Stimulated activated effector memory CD8-positive, alpha-beta T cell treated with anti-CD3 and anti-CD28 coated beads, Interleukin-12 subunit alpha, Interleukin-12 subunit beta, amount 100 ng/mL, for 72 hours (primary cell): ENCODE measurements around the gene RACK1.

Experiments
- ATAC-seq: fragments of 150-1000 bp; cut with Tn5 transposase; 2 replicates; pipeline ENCODE4 v1.10.0; 2021
- DNase-seq, 2 donors: peaks; one replicate each; pipeline ENCODE4 v3.0.0; 2021 to 2022; ENCODE audit warnings: low spot score in 2 of 2
- H3K27ac Mint-ChIP-seq: one replicate; pipeline ENCODE4 v1.8.0; 2022; ENCODE audit warnings: mild to moderate bottlenecking, mixed read lengths
- H3K36me3 Mint-ChIP-seq: one replicate; pipeline ENCODE4 v1.8.0; 2022; ENCODE audit warnings: mild to moderate bottlenecking, mixed read lengths
- H3K4me1 Mint-ChIP-seq: one replicate; pipeline ENCODE4 v1.8.0; 2022; ENCODE audit warnings: mixed read lengths
- H3K4me3 Mint-ChIP-seq: one replicate; pipeline ENCODE4 v1.8.0; 2022; ENCODE audit warnings: mild to moderate bottlenecking, mixed read lengths
- H3K9me3 Mint-ChIP-seq: one replicate; pipeline ENCODE4 v1.8.0; 2022; ENCODE audit warnings: mixed read lengths

RACK1 gene

GRCh38 chr5:181265092-181265671, 21.5 kb upstream of the RACK1 start:
- DNase-seq (no peak), ATAC-seq (no peak)
- Mint-ChIP-seq H3K36me3 (peaks cover 24% of the 10 kb centered on the region), H3K9me3 (no peaks in the 10 kb centered on the region), H3K27ac (no peak overlapping the region), H3K4me3 (no peak overlapping the region), H3K4me1 (peaks cover 9% of the 10 kb centered on the region)

DNA sequence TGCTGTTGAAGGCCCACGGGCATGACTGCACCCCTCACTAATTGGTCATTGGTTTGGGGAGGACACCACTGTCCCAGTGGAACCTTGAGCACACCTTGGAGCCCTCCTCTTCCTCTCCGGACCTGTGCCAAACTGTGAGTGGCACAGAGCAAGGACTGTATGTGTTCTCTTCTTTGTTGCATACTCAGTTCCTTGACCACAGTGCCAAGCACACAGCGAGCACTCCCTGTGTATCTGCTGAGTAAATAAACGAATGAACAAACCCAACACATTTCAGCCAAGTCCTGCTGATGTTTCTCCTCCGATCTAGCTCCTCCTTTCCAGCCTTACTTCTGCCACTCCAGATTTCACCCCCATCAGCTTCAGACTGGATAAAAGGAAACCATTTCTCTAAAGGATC, 19.9 kb upstream of the RACK1 start:
- Mint-ChIP-seq H3K9me3 (no peaks in the 10 kb centered on the region), H3K36me3 (peaks cover 24% of the 10 kb centered on the region), H3K27ac (peak overlapping the region; percentile 96), H3K4me3 (peak overlapping the region; percentile 97), H3K4me1 (peaks cover 18% of the 10 kb centered on the region)
- ATAC-seq (no peak), DNase-seq (no peak)

GRCh38 chr5:181261320-181262049, 17.8 kb upstream of the RACK1 start:
- ATAC-seq (peak; percentile 74), DNase-seq (peak; percentile 67 to 92)
- Mint-ChIP-seq H3K36me3 (peaks cover 45% of the 10 kb centered on the region), H3K9me3 (no peaks in the 10 kb centered on the region), H3K4me3 (peak overlapping the region; percentile 97), H3K27ac (peak overlapping the region; percentile 96), H3K4me1 (peaks cover 24% of the 10 kb centered on the region)

- H3K27ac Mint-ChIP-seq = peak within 1 kb of the TSS; percentile 96
- peaks cover 51% of the 10 kb centered on the region for H3K36me3 Mint-ChIP-seq
- H3K9me3 Mint-ChIP-seq = no peaks in the 10 kb centered on the region
- H3K4me3 Mint-ChIP-seq = peak within 1 kb of the TSS; percentile 97
- ATAC-seq (peak; percentile 94), DNase-seq (peak; percentile 85 to 94)
- peaks cover 29% of the 10 kb centered on the region for H3K4me1 Mint-ChIP-seq
Observed at GRCh38 chr5:181260720-181261319, 17.1 kb upstream of the RACK1 start, which contains the start of gene TRIM52. TRIM52 (minus strand) TSS chr5:181261143; CDS start chr5:181260813, 330 bp downstream.

GRCh38 chr5:181259974-181260719, 16.4 kb upstream of the RACK1 start:
- peaks cover 32% of the 10 kb centered on the region for H3K4me1 Mint-ChIP-seq
- peak overlapping the region; percentile 97 for H3K4me3 Mint-ChIP-seq
- peak overlapping the region; percentile 96 for H3K27ac Mint-ChIP-seq
- peaks cover 58% of the 10 kb centered on the region for H3K36me3 Mint-ChIP-seq
- ATAC-seq = no peak
- H3K9me3 Mint-ChIP-seq = no peaks in the 10 kb centered on the region
- no peak for DNase-seq

- Mint-ChIP-seq H3K4me1 (peaks cover 38% of the 10 kb centered on the region), H3K36me3 (peaks cover 64% of the 10 kb centered on the region), H3K9me3 (no peaks in the 10 kb centered on the region), H3K27ac (peak overlapping the region; percentile 96), H3K4me3 (peak overlapping the region; percentile 97)
- no peak for ATAC-seq
- no peak for DNase-seq
Observed at GRCh38 chr5:181259283-181259682, 15.6 kb upstream of the RACK1 start.

- Mint-ChIP-seq H3K9me3 (no peaks in the 10 kb centered on the region), H3K36me3 (peaks cover 64% of the 10 kb centered on the region), H3K27ac (peak overlapping the region; percentile 37), H3K4me1 (peaks cover 44% of the 10 kb centered on the region), H3K4me3 (peak overlapping the region; percentile 97)
- no peak for ATAC-seq
- DNase-seq = no peak
Observed at GRCh38 chr5:181258576-181258975, 14.9 kb upstream of the RACK1 start.

- peak overlapping the region; percentile 23 for H3K27ac Mint-ChIP-seq
- DNase-seq (no peak), ATAC-seq (no peak)
- no peak overlapping the region for H3K4me3 Mint-ChIP-seq
- peaks cover 77% of the 10 kb centered on the region for H3K36me3 Mint-ChIP-seq
- H3K9me3 Mint-ChIP-seq = no peaks in the 10 kb centered on the region
- peaks cover 54% of the 10 kb centered on the region for H3K4me1 Mint-ChIP-seq
Observed at GRCh38 chr5:181255836-181256578, 12.3 kb upstream of the RACK1 start.

- H3K4me3 Mint-ChIP-seq = no peak overlapping the region
- DNase-seq (no peak), ATAC-seq (no peak)
- H3K27ac Mint-ChIP-seq = no peak overlapping the region
- no peaks in the 10 kb centered on the region for H3K9me3 Mint-ChIP-seq
- peaks cover 54% of the 10 kb centered on the region for H3K4me1 Mint-ChIP-seq
- peaks cover 80% of the 10 kb centered on the region for H3K36me3 Mint-ChIP-seq
Observed at GRCh38 chr5:181255276-181255675, 11.6 kb upstream of the RACK1 start.

DNA sequence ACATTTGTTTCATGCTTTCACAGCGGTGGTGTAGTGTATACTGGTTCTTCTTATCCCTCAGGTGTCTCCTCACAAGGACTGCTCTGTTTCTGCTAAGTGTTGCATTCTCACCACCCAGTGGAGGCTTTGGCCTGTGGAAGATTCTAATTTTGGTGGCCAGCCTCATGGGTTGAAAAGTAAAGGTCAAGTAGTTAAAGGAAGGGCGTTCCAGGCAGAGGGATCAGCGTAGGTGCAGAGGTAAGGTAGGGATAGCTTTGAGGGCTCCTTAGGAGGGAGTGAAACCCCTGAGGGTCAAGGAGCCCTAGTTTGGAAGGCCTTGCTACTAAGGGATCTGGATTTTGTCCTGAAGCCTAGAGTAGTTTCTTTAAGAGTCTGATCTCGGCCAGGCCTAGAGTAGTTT, 4.6 kb upstream of the RACK1 start:
- DNase-seq (no peak), ATAC-seq (no peak)
- Mint-ChIP-seq H3K4me3 (peak overlapping the region; percentile 97), H3K27ac (peak overlapping the region; percentile 100), H3K4me1 (peaks cover 67% of the 10 kb centered on the region), H3K9me3 (no peaks in the 10 kb centered on the region), H3K36me3 (peaks cover 95% of the 10 kb centered on the region)

GRCh38 chr5:181246276-181247049, 2.8 kb upstream of the RACK1 start:
- H3K9me3 Mint-ChIP-seq = no peaks in the 10 kb centered on the region
- peak; percentile 68 to 91 for DNase-seq
- peak overlapping the region; percentile 100 for H3K27ac Mint-ChIP-seq

DNA sequence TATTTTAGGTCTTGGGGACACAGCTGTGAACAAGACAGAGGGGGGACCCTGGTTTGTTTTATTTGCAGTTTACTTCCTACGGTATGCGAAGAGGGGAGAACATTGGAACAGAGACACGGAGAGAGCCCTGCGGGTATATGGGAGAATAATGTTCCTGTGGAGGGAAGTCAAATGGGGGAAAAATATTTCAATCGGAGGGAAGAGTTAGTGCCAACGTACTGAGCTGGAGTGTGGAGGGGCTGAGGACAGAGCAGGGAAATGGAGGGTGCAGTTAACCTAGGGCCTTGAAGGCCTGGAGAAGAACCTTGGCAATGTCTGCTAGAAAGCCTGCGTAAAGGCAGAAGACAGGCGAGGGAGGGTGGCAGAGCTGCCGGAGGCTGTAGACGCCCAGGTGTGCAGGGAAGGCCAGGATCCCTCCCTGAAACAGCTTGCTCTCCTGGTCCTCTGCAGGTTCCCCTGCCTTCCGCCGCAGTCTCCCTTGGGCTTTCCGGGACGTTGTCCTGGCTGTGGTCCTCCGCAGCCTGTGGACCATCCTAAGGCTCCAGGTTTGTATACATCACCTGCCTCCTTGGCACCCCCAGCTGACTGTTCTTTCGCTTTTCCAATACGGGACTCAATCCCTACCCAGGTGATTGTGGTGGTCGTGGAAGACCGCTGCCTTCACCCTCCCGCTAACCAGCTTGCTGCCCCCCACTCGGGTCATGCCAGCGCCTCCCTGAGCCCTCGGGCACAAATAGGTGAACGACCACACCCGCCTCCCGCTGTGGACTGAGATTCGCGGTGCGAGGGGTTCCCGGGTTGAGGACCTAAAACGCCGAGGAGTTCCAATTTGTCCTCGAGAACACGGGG, 1.9 kb upstream of the RACK1 start:
- DNase-seq (no peak), ATAC-seq (peak; percentile 0)
- Mint-ChIP-seq H3K27ac (peak overlapping the region; percentile 100), H3K36me3 (peaks cover 98% of the 10 kb centered on the region), H3K4me3 (peak overlapping the region; percentile 97), H3K9me3 (no peaks in the 10 kb centered on the region), H3K4me1 (peaks cover 71% of the 10 kb centered on the region)

More at GRCh38 chr5:181246276-181247049, 2.8 kb upstream of the RACK1 start:
- peak; percentile 54 for ATAC-seq
- H3K4me1 Mint-ChIP-seq = peaks cover 71% of the 10 kb centered on the region
- H3K4me3 Mint-ChIP-seq = peak overlapping the region; percentile 97
- H3K36me3 Mint-ChIP-seq = peaks cover 98% of the 10 kb centered on the region

DNA sequence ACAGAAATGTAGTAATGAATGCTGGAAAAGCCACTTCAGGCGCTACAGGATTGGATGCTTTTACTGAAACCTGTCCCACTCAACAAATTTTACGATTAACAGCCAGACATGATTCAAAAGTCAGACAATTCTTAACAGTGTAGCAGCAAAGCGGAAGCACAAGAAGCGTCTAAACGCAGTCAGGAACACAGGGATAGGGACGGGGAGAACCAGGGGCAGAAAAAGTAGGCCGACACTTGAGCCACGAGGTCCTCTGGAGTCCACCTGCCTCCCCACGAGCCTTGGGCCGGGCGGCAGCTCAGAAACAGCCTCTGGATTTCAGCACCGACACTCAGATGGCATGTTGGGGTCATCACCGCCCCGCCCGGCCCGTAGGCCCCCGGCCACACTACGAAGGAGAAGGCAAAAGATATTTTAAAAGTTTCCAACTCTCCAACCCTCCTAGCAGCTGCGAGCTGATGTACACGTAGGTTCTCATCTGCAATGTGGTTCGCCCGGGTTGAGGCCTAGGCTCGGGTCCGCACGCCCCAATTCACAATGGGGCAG, 615 bp downstream of the RACK1 start:
- DNase-seq (no peak), ATAC-seq (no peak)
- Mint-ChIP-seq H3K4me1 (peaks cover 63% of the 10 kb centered on the region), H3K9me3 (no peaks in the 10 kb centered on the region), H3K4me3 (peak overlapping the region; percentile 97), H3K27ac (peak overlapping the region; percentile 100), H3K36me3 (peaks cover 98% of the 10 kb centered on the region)
